GM18505 (cell line): ENCODE results near the gene CTNND2.
"Not testable (repeated sequence)": the region's sequence is repeated elsewhere in the genome, so short reads cannot be mapped to it uniquely, and the experiment has no call there.

Source experiments
- ATAC-seq: cut with Tn5 transposase; IDR thresholded peaks from one replicate; pipeline ENCODE4 v1.9.1; 2021; ENCODE audit not compliant: unreplicated experiment
- POLR2A ChIP-seq: IDR thresholded peaks from 4 replicates; pipeline ENCODE4 v1.6.1; 2011; ENCODE audit warnings: borderline replicate concordance; ENCODE audit not compliant: insufficient read depth, insufficient read length; ENCODE audit errors: extremely low read depth

The CTNND2 gene

DNA sequence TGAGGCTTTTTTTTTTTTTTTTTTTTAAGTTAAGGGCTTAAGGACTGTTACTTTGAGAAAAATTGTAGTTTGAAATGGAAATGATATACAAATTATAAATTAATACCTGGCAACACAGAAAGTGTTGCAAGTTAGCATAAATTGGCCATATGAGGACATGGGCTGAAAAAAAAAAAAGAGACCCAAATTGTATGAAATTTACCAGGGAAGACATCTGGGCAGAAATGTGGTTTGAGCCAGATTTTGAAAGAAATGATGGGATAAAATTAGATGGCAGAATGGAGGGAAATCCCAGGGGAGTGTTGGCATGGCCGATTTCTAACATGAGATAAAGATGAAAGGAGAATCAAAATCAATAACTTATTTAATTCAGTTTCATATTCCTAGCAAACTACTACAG lies 472.1 kb downstream of the CTNND2 start:
- no peak for TF ChIP-seq POLR2A
- no peak for ATAC-seq

DNA sequence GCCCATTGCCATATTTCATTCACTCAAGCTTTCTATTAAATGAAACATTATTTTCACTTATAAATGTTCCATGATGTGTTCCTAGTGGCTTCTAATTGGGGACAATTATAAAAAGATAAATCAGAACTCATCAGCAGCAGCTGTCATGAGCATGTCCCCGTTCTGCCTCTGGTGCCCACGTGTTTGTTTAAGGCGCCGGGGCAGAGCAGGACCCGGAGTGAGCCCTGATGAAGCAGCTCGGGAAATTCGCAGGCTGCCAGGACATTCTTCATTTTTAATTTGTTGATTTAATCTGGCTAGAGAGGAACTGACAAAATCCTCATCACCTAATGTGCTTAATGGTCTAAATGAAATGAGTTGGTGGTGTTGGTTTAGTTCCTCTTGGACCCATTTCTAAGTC lies 475.0 kb downstream of the CTNND2 start:
- no peak for TF ChIP-seq POLR2A
- ATAC-seq, result no peak

DNA sequence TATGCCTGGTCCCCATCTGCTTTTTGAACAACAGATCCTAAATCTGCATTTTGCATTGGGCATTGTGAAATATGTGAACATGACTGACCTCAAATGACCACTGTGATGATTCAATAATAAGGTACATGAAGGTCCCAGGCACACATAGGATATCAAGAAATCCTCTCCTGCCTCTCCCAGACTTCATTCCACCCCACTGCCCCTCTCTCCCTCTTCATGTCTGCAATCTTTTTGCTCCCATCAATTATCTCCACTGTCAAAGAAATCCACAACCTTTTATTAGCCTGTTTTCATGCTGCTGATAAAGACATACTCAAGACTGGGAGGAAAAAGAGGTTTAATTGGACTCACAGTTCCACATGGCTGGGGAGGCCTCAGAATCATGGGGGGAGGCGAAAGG lies 476.7 kb downstream of the CTNND2 start:
- ATAC-seq, result no peak
- no peak for TF ChIP-seq POLR2A

DNA sequence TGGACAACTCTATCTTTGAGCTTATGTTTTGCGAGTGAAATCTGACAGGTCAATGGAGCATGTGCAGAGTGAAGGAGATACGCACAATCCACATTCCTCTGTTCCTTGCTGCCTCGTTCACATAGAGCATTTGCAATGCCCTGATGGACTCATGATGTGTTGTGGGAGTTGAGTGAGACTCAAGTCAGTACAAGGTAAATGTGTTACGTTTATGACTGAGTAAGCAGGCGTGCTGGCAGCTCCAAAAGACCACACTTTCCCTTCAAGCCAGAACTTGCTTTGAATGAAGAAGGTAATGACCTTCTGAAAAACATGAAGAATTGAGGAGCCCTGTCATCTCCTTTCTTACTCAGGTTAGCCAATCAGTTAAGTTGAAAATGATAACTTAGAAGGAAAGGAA lies 477.8 kb downstream of the CTNND2 start:
- no peak for ATAC-seq
- TF ChIP-seq POLR2A, result no peak

DNA sequence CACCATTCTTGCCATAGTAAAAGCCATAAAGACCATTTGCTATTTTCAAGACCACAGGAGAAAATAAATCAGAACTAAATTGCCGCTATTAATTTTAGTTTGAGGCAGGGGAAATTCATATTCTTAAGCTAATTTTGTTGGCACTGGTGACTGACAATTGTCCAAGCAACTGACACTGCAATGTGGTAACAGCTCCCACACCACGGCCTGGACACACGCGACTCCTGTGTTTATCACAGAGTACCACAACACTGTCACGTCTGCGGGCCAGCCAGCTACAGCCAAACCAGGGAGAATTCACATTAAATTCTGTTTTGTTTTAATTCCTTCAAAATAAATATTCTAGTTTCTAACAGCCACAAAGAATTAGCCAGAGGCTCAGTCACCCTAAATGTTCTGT lies 481.9 kb downstream of the CTNND2 start:
- no peak for ATAC-seq
- TF ChIP-seq POLR2A, result no peak

DNA sequence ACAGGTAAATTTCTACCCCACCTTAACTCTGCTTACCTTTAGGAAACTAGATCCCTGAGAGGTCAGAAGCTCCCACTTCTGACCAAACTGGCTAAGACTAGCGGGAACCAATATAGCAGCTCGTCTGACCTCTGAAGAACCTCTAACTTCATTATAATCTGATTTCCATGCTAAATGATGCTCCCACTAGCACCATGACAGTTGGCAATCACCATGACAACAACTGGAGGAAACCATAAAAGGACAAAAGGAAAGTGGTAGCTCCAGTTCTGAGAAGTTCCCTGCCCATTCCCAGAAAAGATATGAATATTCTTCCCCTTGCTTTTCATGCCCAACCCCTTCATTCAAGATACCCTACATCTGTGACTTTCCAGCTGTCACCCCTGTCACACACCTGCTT lies 483.3 kb downstream of the CTNND2 start:
- no peak for TF ChIP-seq POLR2A
- no peak for ATAC-seq

DNA sequence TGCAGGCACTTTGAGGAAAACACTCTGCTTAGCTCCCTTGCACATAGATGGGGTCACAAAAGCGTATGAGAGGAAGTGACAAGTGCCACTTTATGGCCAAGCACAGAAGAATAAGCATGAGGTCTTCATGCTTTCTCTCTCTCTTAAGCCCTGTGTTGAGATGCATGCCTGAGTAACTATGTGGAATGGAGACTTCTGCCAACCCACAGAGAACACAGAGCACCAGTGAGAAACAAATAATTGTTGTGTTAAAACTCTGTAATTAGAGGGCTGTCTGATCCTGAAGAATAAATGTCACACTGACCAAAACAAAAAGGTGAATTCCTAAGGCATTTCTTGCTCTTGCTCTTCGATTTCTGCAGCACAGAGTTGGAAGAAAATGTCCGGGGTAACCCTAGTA lies 488.5 kb downstream of the CTNND2 start:
- no peak for ATAC-seq
- no peak for TF ChIP-seq POLR2A

DNA sequence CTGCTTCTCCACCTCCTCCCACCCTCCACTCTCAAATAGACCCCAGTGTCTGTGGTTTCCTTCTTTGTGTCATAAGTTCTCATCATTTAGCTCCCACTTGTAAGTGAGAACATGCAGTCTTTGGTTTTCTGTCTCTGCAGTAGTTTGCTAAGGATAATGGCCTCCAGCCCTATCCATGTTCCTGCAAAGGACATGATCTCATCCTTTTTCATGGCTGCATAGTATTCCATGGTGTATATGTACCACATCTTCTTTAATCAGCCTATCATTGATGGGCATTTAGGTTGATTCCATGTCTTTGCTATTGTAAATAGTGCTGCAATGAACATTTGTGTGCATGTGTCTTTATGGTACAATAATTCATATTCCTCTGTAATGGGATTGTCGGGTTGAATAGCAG lies 489.5 kb downstream of the CTNND2 start:
- ATAC-seq, result not testable (repeated sequence)

DNA sequence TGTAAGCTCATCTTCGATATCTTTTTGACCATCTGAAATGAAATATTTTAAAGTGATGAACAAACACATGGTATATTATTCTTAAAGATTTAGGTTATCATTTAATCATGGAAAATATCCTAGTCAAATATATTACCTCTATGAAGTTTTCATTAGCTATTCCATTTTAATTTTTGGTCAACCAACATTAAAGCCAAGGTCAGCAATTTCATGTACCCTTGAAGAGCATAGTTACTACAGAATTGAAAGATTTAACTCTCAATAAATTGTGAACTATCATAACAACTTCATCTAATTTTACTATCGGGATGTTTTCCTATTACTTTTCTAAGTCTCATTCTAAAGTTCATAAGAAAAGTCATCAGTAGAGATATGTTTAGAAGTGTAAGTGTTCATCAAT lies 492.6 kb downstream of the CTNND2 start:
- no peak for TF ChIP-seq POLR2A
- ATAC-seq, result no peak

DNA sequence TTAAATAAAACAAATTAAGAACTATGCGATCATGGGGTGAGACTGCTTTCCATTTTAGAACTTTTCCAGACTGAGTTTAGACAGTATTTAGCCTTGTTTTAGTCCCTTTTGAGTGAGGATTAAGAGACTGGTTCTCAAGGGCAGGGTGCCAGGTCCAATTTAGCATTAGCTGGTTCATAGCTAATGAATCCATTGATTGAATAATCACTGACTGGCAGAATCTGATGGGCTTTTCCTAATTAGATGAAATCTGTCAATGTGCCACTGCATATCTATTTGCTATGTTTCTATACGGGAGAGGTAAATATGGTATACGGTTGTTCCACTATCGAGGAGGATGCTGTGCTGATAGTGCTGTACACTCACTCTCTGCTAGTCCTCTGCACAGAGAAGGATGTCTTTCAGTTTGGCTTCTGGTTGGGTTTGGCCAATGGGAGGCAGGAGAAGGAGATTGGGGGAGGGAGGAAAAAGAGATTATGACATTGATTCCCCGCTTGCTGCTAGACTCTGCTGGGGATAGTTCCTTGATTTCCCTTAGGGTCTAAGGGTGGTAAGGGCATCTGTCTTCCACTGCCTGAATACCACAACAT lies 496.6 kb downstream of the CTNND2 start:
- ATAC-seq, result no peak

DNA sequence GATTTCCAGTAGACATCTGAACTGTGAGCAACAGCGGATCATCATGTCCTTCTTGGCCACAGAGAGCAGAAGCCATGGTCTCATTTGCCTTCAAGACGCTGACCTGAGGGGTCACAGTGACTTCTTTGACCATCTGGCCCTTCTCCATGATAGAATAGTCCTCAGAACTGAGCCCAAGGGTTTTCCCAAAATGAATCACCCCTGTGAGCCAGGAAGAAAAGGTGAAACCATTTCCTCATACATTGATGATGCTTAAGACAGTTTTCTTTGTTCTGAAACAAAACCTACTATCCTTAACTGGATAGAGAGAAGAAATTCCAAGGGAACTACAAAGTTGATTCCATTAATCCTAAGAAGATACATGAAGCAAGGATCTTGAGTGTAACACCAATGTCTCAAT lies 503.9 kb downstream of the CTNND2 start:
- no peak for ATAC-seq
- no peak for TF ChIP-seq POLR2A

More for the DNA sequence above, 496.6 kb downstream of the CTNND2 start:
- TF ChIP-seq POLR2A, result no peak

DNA sequence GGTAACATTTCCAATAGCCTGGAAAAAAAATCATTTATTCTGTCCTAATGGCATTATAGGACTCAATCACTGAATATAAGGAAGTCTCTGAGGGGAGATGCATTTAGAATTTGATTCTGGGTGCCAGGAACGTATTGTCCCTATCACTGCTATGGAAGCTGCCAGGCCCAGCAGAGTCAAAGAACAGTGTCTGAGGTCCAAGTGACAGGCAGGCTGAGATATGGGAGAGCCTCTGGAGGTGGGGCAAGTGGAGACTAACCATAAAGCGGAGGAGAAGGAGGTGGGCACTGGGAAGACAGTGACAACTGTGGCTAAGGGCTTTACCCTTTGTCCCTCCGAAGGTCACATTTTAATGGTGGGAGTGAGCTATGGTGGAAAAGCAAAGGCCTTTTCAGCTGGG lies 505.5 kb downstream of the CTNND2 start:
- no peak for ATAC-seq
- TF ChIP-seq POLR2A, result no peak

DNA sequence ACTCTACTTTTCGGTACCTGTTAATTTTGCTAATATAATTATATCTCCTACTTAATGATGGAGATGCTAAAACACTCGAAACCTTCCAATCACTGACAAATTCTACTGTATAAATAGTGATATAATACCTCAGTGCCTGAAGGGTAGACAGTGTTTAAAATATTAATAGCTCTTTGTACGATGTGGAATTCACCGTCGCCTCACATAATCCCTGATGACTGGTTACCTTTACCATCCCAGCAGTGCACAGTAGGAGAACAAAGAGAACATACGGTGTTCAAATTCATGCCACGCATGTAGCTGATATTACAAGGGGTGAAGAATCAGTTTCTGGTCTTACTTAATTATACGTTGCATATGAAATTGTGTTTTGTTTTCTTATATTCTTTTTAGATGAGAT lies 506.7 kb downstream of the CTNND2 start:
- ATAC-seq, result no peak
- TF ChIP-seq POLR2A, result no peak

DNA sequence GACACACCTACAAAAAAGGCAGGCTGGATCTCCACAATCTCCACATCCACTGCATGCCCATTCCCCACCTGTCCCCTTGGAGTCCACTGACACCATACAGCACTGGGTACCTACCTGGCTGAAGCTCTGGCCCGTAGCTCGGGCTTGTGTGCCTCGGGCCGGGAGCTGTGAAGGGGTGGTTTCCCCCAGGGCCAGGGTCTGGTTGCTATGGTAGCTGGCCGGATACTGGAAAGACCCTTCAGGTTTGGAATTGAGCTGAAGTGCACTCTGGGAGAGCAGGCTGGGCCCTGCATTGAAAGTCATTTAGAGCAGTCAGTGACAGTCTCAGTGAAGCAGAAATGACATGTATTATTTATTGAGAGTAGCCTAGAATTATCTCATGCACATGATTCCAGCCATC lies 507.3 kb downstream of the CTNND2 start:
- TF ChIP-seq POLR2A, result no peak
- no peak for ATAC-seq

DNA sequence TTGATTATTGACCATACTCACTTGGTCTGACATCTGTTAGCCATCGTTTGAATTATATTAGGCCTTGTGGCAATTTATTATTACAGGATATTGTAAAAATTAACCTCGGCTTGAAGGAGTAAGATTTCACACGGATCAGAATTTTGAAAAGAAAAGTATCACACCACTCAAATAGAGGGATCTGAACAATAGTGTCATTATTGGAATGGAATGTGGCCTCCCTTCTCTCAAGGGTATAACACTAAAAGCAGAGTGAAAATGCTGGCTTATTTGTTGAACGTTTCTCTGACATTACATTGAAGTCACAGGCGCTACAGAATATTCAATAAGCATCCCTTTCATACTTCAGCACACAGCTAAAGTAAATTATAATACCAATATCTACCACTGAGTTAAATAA lies 509.3 kb downstream of the CTNND2 start:
- ATAC-seq, result no peak
- no peak for TF ChIP-seq POLR2A
